Measurements from ENCODE around the gene CREB1.

Gene CREB1

DNA sequence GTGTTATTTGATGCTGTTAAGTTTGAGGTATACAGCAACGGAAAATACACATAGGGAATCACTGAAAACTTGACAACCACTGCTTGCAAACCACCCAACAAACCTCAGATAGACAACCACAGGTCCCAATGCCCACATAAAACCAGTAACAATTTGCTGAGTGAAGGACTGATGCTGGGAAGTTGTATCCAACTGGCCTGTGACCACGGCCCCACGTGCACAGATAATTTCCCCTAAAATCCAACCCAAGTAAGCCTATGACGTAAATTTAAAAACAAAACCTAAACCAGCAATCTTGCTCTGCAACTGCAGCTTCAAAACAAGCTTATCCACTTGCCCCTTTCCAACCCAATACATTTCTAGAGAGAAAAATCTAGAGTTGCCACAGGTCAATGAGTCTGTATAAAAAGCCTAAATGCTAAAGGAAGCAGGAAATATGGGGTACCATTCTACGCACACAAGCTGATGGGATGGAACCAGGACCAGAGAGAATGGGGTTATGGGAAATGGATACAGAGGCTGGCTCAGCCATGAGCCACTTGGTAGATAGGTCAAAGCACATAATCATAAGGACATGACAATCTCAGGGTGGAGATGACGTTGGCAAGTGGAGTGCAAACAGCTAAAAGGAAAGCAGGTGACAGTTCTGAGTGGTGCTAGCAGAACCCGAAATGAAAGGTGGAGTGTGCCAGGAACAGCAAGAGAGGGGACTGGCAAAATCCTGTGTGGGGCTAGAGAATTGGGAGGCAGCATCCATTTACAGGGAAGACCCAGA, 27.8 kb upstream of the CREB1 start:
- ChIA-PET POLR2A (interaction anchor here (0.6 kb wide), 1 partner anchor 488 kb away, joined by 4 read pairs; no protein-coding TSS in a partner anchor), CTCF (interaction anchor here (0.7 kb wide), 4 partner anchors 28 to 399 kb away, joined by 3 to 5 read pairs (median 3); no protein-coding TSS in a partner anchor)
- no peak overlapping the region for H3K4me3 ChIP-seq (ENCODE audit: low read depth, low read length)

More for the DNA sequence above, 27.8 kb upstream of the CREB1 start:
- Histone ChIP-seq H3K36me3 (ENCODE audit: control insufficient read depth in 2 of 2, insufficient read depth in 1 of 2, low read length in 2 of 2) (no peaks in the 10 kb centered on the region), H3K4me1 (ENCODE audit: control insufficient read depth, insufficient read depth, low read length) (no peaks in the 10 kb centered on the region), H3K27ac (ENCODE audit: extremely low read depth, low read depth, low read length) (no peak overlapping the region), H3K9me3 (ENCODE audit: control insufficient read depth, insufficient read depth, low read depth, low read length) (no peaks in the 10 kb centered on the region)
- TF ChIP-seq SCRT1 (tag by site-specific recombination; IDR thresholded peaks at IDR 0.05; ENCODE audit: borderline replicate concordance) (no peak), GFI1B (tag by site-specific recombination; IDR thresholded peaks at IDR 0.05) (no peak), ZNF488 (tag by site-specific recombination; IDR thresholded peaks at IDR 0.05) (no peak), MZF1 (tag by site-specific recombination; IDR thresholded peaks at IDR 0.05; ENCODE audit: borderline replicate concordance) (no peak), ZNF221 (tag by site-specific recombination; IDR thresholded peaks at IDR 0.05; ENCODE audit: borderline replicate concordance) (no peak), TSHZ1 (tag by site-specific recombination; IDR thresholded peaks at IDR 0.05; ENCODE audit: borderline replicate concordance) (no peak), ZNF280D (tag by site-specific recombination; IDR thresholded peaks at IDR 0.05) (no peak), INSM2 (tag by site-specific recombination; IDR thresholded peaks at IDR 0.05) (no peak), ZNF501 (tag by site-specific recombination; IDR thresholded peaks at IDR 0.05) (no peak), ZNF639 (tag by site-specific recombination; IDR thresholded peaks at IDR 0.05) (no peak)
- TF ChIP-seq, protein P1, sequence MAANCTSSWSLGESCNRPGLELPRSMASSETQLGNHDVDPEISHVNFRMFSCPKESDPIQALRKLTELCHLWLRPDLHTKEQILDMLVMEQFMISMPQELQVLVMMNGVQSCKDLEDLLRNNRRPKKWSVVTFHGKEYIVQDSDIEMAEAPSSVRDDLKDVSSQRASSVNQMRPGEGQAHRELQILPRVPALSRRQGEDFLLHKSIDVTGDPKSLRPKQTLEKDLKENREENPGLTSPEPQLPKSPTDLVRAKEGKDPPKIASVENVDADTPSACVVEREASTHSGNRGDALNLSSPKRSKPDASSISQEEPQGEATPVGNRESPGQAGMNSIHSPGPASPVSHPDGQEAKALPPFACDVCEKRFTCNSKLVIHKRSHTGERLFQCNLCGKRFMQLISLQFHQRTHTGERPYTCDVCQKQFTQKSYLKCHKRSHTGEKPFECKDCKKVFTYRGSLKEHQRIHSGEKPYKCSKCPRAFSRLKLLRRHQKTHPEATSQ (tag by site-specific recombination; IDR thresholded peaks at IDR 0.05) = no peak
- TF ChIP-seq, protein P2, sequence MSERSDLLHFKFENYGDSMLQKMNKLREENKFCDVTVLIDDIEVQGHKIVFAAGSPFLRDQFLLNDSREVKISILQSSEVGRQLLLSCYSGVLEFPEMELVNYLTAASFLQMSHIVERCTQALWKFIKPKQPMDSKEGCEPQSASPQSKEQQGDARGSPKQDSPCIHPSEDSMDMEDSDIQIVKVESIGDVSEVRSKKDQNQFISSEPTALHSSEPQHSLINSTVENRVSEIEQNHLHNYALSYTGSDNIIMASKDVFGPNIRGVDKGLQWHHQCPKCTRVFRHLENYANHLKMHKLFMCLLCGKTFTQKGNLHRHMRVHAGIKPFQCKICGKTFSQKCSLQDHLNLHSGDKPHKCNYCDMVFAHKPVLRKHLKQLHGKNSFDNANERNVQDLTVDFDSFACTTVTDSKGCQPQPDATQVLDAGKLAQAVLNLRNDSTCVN (tag by site-specific recombination; optimal IDR thresholded peaks at IDR 0.05) = no peak

Data from HEK293 (cell line).